GM19372 (cell line): ENCODE measurements around the gene NUDT22.

Experiments
- ATAC-seq: cut with Tn5 transposase; IDR thresholded peaks from one replicate; pipeline ENCODE4 v1.9.1; 2021; ENCODE audit warnings: mild to moderate bottlenecking, low read depth, moderate library complexity; ENCODE audit not compliant: unreplicated experiment

NUDT22 gene

DNA sequence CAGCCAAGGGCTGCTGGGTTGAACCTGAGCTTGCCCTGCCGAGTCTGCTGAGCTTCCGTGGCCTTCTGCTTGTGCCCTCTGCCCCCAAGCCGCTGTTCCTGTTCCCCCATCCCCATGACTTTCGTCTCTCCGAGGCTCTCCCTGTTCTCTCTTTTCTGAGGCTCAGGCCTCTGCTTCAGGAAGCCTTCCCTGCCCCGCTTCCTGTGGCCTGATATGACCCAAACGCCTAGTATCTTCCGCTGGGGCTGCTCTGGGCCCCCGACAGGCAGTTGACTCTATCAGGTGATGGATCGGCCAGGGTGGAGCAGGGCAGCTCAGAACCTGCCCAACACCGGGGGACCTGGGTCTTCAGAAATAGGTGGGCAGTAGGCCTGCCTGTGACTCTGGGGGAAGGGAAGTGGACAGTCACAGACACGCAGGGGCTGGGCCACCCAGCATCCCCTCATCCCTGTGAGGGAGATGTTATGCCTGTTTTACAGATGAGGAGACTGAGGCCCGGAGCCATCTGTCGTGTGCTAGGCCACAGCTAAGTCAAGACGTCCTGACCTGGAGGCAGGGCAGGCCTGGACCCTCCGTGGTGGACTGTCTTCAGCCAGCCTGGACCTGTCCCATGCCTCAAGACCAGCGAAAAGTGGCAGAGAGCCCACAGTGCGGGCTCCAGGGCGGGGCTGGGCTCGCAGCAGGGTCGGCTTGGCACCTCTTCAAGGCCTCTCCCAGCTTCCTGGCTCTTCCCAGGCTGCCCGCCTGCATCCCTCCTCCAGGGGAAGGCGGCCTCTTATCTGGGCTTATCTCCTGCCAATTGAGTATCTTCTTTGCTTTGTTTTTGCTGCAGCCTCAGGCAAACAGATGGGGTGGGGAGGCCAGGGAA is 42.2 kb downstream of the NUDT22 start:
- ATAC-seq = no peak

DNA sequence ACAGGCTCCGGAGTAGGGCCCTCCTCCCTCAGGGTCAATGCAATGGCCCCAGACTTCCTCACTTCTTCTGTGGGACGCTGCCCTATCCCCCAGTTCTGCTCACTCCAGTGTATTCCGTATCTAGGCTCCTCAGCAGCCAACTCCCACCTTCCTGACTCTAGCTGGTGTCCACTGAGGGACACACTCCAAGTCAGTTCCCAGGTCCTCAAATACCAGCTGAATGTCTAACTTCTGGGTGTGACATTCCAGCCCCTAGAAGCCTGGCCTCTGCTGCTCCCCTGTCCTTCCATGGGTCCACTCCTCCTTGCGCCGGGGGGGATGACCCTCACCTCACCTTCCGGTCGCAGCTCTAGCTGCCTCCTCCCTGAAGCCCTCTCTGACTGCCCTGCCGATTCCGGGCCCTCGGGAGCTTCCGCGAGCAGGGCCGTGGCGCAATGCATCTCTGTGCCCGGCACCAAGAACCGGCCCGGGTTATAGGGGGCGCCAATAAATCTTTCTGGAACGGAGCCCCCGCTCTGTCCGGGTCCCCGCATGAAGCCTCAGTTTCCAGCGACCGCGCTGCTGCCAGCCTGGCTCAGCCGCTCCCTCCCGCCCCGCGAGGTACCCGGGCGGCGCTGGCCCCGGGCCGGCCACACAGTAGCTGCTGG is 42.9 kb downstream of the NUDT22 start:
- ATAC-seq = peak; percentile 3

DNA sequence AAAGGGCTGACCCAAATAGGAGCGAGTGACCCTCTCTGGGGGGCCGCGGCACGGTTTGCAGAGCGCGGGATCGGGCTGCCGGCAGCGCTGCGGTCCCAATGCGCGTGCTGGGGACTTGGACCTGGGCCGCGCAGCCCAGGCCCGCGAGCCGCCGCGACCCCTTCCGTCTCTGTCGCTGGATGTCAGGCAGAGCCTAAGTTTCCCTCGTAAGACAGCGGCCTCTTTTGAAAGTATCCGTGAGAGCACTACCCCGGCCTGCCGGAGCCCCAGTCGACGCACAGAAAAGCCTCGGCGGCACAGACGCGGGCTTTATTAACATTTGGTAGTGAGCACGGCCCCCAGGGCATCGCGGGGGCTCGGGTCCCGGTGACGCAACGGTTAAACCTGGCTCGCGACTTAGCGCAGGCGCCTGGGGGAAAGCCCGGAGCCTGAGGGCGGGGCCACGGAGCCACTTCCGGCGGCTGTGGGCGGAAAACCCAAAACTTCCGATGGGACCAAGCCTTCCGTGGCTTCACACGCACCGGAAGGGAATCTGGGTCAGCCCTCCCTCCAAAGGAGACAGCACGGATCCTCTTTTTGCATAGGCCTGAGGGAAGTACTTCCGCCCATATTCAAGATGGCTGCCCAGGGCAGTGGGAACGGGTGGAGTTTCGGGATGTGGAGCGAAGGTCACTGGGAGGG is 43.6 kb downstream of the NUDT22 start:
- peak; percentile 64 for ATAC-seq

DNA sequence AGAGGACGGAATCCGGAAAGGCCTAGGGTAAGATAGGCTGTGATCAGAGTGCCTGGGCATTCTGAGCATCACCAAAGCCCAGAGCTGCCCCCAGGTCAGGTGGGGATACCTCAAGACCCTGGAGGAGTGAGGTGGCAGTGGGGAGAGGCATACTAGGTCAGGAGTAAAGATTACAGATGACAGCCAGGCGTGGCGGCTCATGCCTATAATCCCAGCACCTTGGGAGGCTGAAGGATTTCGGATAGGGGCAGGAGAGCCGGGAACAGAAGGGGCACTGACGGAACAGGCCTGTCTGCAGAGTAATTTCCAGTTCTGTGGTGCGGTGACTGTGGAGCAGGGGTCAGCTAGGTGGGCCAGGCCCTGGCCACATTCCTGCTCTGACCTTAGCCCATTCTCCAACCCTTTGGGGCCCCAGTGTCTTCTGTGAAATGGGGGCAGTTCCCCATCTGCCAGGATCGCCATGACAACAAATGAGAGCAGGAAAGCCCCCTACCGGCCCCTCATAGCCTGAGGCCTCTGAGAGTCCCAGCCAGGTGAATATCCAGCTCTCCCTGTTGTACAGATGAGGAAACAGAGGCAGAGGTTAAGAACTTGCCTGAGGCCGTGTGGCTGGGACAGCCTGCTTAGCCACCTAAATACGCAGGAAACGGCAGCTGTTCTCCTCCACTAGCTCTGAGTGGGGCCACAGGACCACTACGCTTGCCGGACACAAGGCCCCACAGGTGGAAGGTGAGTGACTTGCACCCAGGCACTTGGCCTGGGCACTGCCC is 49.1 kb downstream of the NUDT22 start:
- no peak for ATAC-seq

DNA sequence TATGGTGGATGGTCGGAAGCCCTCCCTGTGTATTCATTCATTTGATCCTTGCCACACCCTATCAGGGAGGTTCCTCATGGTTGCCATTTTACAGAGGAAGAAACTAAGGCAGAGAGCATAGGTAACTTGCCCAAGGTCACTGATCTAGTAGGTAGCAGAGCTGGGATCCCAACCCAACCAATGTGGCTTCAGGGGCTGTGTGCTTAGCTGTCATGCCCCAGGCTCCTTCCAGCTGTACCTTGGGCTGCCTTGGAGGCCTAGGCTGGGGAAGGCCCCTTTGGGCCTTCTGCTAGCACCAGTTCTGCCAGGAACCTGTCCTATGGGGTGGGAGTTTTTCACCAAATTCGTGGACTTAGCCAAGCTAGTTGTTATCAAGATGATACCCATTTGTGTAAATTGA is 49.8 kb downstream of the NUDT22 start:
- ATAC-seq = no peak

DNA sequence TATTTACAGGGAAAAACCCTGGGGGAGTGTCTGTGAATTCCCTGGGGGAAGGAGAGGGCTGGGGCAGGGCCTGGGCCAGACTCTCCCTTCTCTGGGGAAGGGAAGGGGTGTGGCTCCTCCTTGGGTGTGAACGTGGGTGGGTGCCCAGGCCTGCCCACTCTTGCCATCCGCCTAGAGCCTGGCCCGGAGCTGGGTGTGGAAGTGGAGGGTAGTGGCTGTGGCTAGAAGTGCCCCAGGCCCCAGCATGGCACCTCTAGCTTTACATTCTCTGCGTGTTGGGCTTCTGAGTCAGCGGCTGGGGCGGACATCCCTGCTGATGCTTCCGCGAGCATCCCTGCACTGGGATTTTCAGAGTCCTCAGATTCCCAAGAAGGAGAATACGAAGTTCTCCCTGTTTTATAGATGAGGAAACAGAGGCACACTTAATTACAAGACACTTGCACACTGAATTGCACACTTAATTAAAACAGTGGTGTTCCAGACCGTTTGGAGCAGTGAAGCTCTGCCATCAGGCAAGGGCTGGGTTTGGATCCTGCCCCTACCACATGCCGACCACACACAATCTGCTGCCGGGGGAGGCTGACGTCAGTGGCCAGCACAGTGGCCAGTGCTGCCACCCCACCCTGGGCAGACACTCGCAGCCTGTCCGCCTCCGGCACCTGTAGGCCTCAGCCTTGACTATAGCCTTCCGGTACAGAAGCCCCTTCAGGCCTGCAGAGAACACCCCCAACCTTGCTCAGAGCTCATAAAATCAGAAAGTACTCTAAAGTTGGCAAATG is 50.8 kb downstream of the NUDT22 start:
- ATAC-seq = no peak

DNA sequence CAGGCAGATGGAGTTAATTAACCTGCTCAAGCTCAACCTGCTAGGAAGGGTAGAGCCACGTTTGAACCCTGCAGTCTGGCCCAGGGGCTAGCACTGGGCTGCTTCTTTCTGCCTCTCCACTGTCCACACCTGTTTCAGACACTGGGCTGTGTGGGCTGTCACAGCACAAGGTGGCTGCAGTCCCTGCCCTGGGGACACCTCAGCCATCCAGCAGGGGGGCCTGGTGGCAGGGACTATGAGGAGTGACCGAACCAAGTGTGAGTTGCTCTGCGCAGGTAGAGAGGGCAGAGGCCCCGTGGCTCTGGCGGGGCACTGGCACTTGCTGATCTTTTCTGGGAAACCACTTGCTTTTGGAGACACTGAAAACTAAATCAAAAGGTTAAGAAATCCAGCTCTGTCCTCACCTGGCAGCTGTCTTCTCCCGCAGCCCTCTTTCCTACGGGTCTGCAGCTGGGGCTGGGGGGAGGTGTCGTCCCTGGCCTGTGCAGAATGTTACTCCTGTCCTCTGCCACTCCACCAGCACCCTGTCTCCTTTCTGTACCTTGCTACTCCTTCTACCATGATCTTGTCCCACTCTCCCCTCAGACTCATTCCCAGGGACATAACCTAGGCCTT is 52.6 kb downstream of the NUDT22 start:
- no peak for ATAC-seq
